ENCODE data around the gene FES. TPM values are rescaled to one million over a fixed set of nuclear protein-coding genes. Genes with fewer than 3 reads are reported as not detected.

Gene FES
- polyA plus RNA-seq, 1 donor, result 17.9 TPM

DNA sequence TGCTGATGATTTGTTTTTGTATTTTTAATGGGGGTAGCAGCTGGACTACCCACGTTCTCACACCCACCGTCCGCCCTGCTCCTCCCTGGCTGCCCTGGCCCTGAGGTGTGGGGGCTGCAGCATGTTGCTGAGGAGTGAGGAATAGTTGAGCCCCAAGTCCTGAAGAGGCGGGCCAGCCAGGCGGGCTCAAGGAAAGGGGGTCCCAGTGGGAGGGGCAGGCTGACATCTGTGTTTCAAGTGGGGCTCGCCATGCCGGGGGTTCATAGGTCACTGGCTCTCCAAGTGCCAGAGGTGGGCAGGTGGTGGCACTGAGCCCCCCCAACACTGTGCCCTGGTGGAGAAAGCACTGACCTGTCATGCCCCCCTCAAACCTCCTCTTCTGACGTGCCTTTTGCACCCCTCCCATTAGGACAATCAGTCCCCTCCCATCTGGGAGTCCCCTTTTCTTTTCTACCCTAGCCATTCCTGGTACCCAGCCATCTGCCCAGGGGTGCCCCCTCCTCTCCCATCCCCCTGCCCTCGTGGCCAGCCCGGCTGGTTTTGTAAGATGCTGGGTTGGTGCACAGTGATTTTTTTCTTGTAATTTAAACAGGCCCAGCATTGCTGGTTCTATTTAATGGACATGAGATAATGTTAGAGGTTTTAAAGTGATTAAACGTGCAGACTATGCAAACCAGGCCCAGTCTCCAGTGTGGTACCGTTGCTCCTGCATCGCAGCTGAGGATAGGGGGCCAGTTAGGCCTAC, 1.4 kb upstream of the FES start:
- Histone ChIP-seq H3K4me3 (ENCODE audit: low read length) (no peak overlapping the region), H3K36me3 (ENCODE audit: control insufficient read depth, insufficient read depth, low read length) (peaks cover 57% of the 10 kb centered on the region), H3K9me3 (ENCODE audit: control insufficient read depth, low read depth, low read length) (no peaks in the 10 kb centered on the region), H3K4me1 (ENCODE audit: control insufficient read depth, insufficient read depth, low read length) (peaks cover 25% of the 10 kb centered on the region), H3K27ac (ENCODE audit: low read length) (peak overlapping the region; percentile 80), H3K27me3 (ENCODE audit: control insufficient read depth, insufficient read depth, low read length) (no peaks in the 10 kb centered on the region)
- DNase-seq, result no peak
- no CpG with 5 or more reads among the region's 13 CpGs for WGBS (ENCODE audit: insufficient coverage, low lambda C conversion rate)

DNA sequence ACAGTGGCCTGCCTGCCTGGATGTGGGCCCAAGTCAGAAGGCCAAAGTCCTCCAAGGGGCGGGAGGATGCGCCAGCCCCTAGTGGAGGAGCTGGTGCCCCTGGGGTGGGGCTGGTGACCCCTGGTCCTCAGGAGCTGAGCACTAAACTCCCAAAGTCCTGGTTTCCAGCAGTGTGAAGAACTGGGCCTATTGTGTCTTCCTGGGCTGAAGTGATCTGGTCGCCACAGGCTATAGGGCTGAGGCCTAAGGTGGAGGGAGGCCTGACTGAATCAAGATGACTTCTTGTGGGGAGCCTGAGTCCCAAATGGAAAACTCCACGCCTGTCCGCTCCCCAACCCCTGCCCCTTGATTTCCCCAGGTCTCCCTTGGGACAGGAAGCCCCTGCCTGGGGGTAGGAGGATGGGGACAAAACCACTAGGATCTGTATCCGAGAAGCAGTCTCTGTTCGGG, 753 bp upstream of the FES start:
- no peaks in the 10 kb centered on the region for H3K27me3 ChIP-seq (ENCODE audit: control insufficient read depth, insufficient read depth, low read length)
- no peaks in the 10 kb centered on the region for H3K9me3 ChIP-seq (ENCODE audit: control insufficient read depth, low read depth, low read length)
- H3K27ac ChIP-seq (ENCODE audit: low read length), result peak overlapping the region; percentile 80
- peak in 1 of 2 donors; percentile 71 for DNase-seq
- H3K4me1 ChIP-seq (ENCODE audit: control insufficient read depth, insufficient read depth, low read length), result peaks cover 25% of the 10 kb centered on the region
- H3K4me3 ChIP-seq (ENCODE audit: low read length), result peak overlapping the region; percentile 51
- peaks cover 51% of the 10 kb centered on the region for H3K36me3 ChIP-seq (ENCODE audit: control insufficient read depth, insufficient read depth, low read length)
- no CpG with 5 or more reads among the region's 7 CpGs for WGBS (ENCODE audit: insufficient coverage, low lambda C conversion rate)

- peak overlapping the region; percentile 49 for H3K27ac ChIP-seq (ENCODE audit: low read length)
- H3K9me3 ChIP-seq (ENCODE audit: control insufficient read depth, low read depth, low read length), result no peaks in the 10 kb centered on the region
- DNase-seq, result no peak
- WGBS (ENCODE audit: insufficient coverage, low lambda C conversion rate), result no CpG with 5 or more reads among the region's 16 CpGs
- peak overlapping the region; percentile 51 for H3K4me3 ChIP-seq (ENCODE audit: low read length)
- H3K36me3 ChIP-seq (ENCODE audit: control insufficient read depth, insufficient read depth, low read length), result peaks cover 38% of the 10 kb centered on the region
- H3K4me1 ChIP-seq (ENCODE audit: control insufficient read depth, insufficient read depth, low read length), result peaks cover 25% of the 10 kb centered on the region
- H3K27me3 ChIP-seq (ENCODE audit: control insufficient read depth, insufficient read depth, low read length), result no peaks in the 10 kb centered on the region
Observed at GRCh38 chr15:90884719-90885431, 571 bp downstream of the FES start.

DNA sequence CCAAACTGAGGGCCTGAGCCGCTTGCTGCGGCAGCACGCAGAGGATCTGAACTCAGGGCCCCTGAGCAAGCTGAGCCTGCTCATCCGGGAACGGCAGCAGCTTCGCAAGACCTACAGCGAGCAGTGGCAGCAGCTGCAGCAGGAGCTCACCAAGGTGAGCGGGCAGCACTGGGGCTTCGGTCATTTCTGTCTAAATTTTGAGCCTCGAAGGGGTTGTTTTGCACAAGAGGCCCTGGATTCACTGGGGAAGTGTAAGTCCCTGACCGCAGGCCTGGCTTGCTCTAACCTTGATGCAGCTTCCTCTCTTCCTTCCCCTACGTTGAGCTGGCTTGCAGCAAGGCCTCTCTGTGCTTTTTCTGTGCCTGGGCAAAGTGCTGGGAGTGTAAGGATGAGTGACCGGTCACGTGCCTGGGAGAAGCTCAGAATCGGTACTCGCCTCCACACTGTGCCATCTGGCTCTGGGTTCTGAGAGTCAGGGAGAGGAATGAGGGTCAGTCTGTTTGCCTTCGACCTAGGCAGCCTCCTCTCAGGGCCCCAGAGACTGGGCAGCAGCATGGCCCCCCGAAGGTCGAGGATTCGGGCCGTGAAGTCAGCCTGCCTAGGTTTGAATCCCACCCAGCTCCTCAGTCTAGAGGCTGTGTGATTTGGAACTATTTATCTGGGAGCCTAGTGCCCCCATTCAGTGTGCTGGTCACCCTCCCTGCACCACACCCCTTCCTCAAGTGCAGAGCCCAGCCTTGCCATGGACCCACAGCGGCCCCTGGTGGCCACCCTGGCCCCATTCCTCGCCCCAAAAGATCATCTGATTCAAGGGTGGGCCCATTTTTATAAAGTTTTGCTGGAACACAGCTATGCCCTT, 1.4 kb downstream of the FES start:
- H3K4me1 ChIP-seq (ENCODE audit: control insufficient read depth, insufficient read depth, low read length), result peaks cover 25% of the 10 kb centered on the region
- WGBS (ENCODE audit: insufficient coverage, low lambda C conversion rate), result no CpG with 5 or more reads among the region's 23 CpGs
- H3K27me3 ChIP-seq (ENCODE audit: control insufficient read depth, insufficient read depth, low read length), result no peaks in the 10 kb centered on the region
- no peaks in the 10 kb centered on the region for H3K9me3 ChIP-seq (ENCODE audit: control insufficient read depth, low read depth, low read length)
- peak overlapping the region; percentile 51 for H3K4me3 ChIP-seq (ENCODE audit: low read length)
- H3K27ac ChIP-seq (ENCODE audit: low read length), result no peak overlapping the region
- H3K36me3 ChIP-seq (ENCODE audit: control insufficient read depth, insufficient read depth, low read length), result peaks cover 34% of the 10 kb centered on the region
- DNase-seq, result peak; percentile 56 to 59

DNA sequence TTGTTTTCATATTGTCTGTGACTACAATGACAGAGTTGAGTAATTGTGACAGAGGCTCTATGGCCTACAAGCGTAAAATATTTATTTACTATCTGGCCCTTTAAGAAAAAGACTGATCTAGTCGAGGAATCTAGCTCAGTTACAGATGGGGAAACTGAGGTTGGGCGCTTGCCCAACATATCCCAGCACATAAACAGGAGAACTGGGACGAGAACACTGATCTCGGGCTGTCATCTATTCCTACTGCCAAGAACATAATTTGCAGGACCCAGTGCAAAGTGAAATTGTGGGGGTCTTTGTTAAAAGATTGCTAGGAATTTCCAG, 1.9 kb downstream of the FES start:
- no peak for DNase-seq
- Histone ChIP-seq H3K36me3 (ENCODE audit: control insufficient read depth, insufficient read depth, low read length) (peaks cover 30% of the 10 kb centered on the region), H3K9me3 (ENCODE audit: control insufficient read depth, low read depth, low read length) (no peaks in the 10 kb centered on the region), H3K27me3 (ENCODE audit: control insufficient read depth, insufficient read depth, low read length) (no peaks in the 10 kb centered on the region), H3K27ac (ENCODE audit: low read length) (no peak overlapping the region), H3K4me1 (ENCODE audit: control insufficient read depth, insufficient read depth, low read length) (peaks cover 25% of the 10 kb centered on the region), H3K4me3 (ENCODE audit: low read length) (no peak overlapping the region)
- 76% methylated on average over 2 of the region's 5 CpGs for WGBS (ENCODE audit: insufficient coverage, low lambda C conversion rate)

- Histone ChIP-seq H3K9me3 (ENCODE audit: control insufficient read depth, low read depth, low read length) (no peaks in the 10 kb centered on the region), H3K27me3 (ENCODE audit: control insufficient read depth, insufficient read depth, low read length) (no peaks in the 10 kb centered on the region), H3K36me3 (ENCODE audit: control insufficient read depth, insufficient read depth, low read length) (peaks cover 30% of the 10 kb centered on the region), H3K27ac (ENCODE audit: low read length) (no peak overlapping the region), H3K4me1 (ENCODE audit: control insufficient read depth, insufficient read depth, low read length) (peaks cover 25% of the 10 kb centered on the region), H3K4me3 (ENCODE audit: low read length) (no peak overlapping the region)
- no peak for DNase-seq
- no CpG with 5 or more reads among the region's 13 CpGs for WGBS (ENCODE audit: insufficient coverage, low lambda C conversion rate)
Observed at GRCh38 chr15:90887037-90887481, 2.8 kb downstream of the FES start.

DNA sequence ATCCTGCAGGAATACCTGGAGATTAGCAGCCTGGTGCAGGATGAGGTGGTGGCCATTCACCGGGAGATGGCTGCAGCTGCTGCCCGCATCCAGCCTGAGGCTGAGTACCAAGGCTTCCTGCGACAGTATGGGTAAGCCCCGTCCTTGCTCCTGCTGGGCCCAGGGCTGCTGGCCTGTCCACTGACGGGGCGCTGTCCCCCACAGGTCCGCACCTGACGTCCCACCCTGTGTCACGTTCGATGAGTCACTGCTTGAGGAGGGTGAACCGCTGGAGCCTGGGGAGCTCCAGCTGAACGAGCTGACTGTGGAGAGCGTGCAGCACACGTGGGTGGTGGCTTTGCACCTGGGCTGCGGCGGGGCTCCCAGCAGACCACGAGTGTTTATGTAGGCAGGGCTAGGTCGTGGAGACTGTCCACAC, 5.0 kb downstream of the FES start:
- no peaks in the 10 kb centered on the region for H3K9me3 ChIP-seq (ENCODE audit: control insufficient read depth, low read depth, low read length)
- H3K4me3 ChIP-seq (ENCODE audit: low read length), result no peak overlapping the region
- no peaks in the 10 kb centered on the region for H3K27me3 ChIP-seq (ENCODE audit: control insufficient read depth, insufficient read depth, low read length)
- WGBS (ENCODE audit: insufficient coverage, low lambda C conversion rate), result no CpG with 5 or more reads among the region's 18 CpGs
- H3K4me1 ChIP-seq (ENCODE audit: control insufficient read depth, insufficient read depth, low read length), result peaks cover 11% of the 10 kb centered on the region
- peaks cover 42% of the 10 kb centered on the region for H3K36me3 ChIP-seq (ENCODE audit: control insufficient read depth, insufficient read depth, low read length)
- DNase-seq, result no peak
- H3K27ac ChIP-seq (ENCODE audit: low read length), result no peak overlapping the region

DNA sequence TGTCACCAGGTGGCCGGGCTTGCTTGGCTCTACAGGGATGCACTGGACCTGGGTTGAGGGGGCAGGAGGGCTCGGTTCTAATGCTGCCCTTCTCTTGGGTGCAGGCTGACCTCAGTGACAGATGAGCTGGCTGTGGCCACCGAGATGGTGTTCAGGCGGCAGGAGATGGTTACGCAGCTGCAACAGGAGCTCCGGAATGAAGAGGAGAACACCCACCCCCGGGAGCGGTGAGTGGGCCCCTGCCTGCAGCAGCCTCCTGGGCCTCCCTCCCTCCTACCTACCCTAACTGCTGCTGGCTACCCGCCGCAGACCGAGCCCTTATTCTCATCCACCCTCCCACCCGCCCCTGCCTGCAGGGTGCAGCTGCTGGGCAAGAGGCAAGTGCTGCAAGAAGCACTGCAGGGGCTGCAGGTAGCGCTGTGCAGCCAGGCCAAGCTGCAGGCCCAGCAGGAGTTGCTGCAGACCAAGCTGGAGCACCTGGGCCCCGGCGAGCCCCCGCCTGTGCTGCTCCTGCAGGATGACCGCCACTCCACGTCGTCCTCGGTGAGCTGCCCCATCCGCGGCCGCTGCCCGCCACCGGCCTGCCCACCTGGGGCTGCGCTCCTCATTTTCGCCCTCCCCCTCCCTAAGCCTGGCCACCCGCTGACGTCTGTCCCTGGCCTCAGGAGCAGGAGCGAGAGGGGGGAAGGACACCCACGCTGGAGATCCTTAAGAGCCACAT, 5.6 kb downstream of the FES start:
- Histone ChIP-seq H3K4me3 (ENCODE audit: low read length) (no peak overlapping the region), H3K36me3 (ENCODE audit: control insufficient read depth, insufficient read depth, low read length) (peaks cover 42% of the 10 kb centered on the region), H3K27ac (ENCODE audit: low read length) (no peak overlapping the region), H3K27me3 (ENCODE audit: control insufficient read depth, insufficient read depth, low read length) (no peaks in the 10 kb centered on the region), H3K9me3 (ENCODE audit: control insufficient read depth, low read depth, low read length) (no peaks in the 10 kb centered on the region), H3K4me1 (ENCODE audit: control insufficient read depth, insufficient read depth, low read length) (peaks cover 7% of the 10 kb centered on the region)
- DNase-seq, result no peak
- WGBS (ENCODE audit: insufficient coverage, low lambda C conversion rate), result no CpG with 5 or more reads among the region's 31 CpGs

DNA sequence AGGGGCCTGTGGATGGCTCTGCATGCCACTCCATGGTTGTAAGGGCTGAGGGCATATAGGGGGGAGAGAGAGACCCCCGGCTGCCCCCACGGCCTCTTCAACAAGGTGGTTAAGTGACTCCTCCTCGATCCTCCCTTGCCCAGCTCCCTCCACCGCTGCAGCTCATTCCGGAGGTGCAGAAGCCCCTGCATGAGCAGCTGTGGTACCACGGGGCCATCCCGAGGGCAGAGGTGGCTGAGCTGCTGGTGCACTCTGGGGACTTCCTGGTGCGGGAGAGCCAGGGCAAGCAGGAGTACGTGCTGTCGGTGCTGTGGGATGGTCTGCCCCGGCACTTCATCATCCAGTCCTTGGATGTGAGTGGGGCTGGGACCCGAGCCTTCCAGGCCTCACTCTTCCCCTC, 6.5 kb downstream of the FES start:
- Histone ChIP-seq H3K27ac (ENCODE audit: low read length) (no peak overlapping the region), H3K9me3 (ENCODE audit: control insufficient read depth, low read depth, low read length) (no peaks in the 10 kb centered on the region), H3K4me1 (ENCODE audit: control insufficient read depth, insufficient read depth, low read length) (peaks cover 1% of the 10 kb centered on the region), H3K36me3 (ENCODE audit: control insufficient read depth, insufficient read depth, low read length) (peaks cover 47% of the 10 kb centered on the region), H3K27me3 (ENCODE audit: control insufficient read depth, insufficient read depth, low read length) (no peaks in the 10 kb centered on the region), H3K4me3 (ENCODE audit: low read length) (no peak overlapping the region)
- no CpG with 5 or more reads among the region's 12 CpGs for WGBS (ENCODE audit: insufficient coverage, low lambda C conversion rate)
- no peak for DNase-seq
